SJSA1 (cell line): ENCODE results near the gene AFDN. TPM values are rescaled to one million over a fixed set of nuclear protein-coding genes. Genes with fewer than 3 reads are reported as not detected.

ENCODE experiments used
- DNase-seq, 2 experiments: peaks; one replicate each; pipeline ENCODE4 v3.0.0-alpha.2; 2015 to 2020; ENCODE audit warnings: low spot score in 2 of 2, low read depth in 1 of 2
- H3K27ac ChIP-seq: fragments of 250-450 bp; sonication (Bioruptor Pico); 2 replicates; pipeline ENCODE4 v1.5.1; 2020; ENCODE audit warnings: mild to moderate bottlenecking, moderate library complexity
- H3K27me3 ChIP-seq: fragments of 250-450 bp; sonication (Bioruptor Pico); replicated peaks from 2 replicates; pipeline ENCODE4 v1.5.1; 2020; ENCODE audit warnings: mild to moderate bottlenecking, moderate library complexity
- H3K36me3 ChIP-seq: fragments of 250-450 bp; sonication (Bioruptor Pico); 2 replicates; pipeline ENCODE4 v1.5.1; 2020; ENCODE audit warnings: mild to moderate bottlenecking
- H3K4me1 ChIP-seq: fragments of 250-450 bp; sonication (Bioruptor Pico); replicated peaks from 2 replicates; pipeline ENCODE4 v1.6.1; 2021; ENCODE audit warnings: mild to moderate bottlenecking
- H3K4me3 ChIP-seq: fragments of 250-450 bp; sonication (Bioruptor Pico); 2 replicates; pipeline ENCODE4 v1.5.1; 2020; ENCODE audit warnings: mild to moderate bottlenecking
- H3K9me3 ChIP-seq: fragments of 250-450 bp; sonication (Bioruptor Pico); replicated peaks from 2 replicates; pipeline ENCODE4 v1.5.1; 2020; ENCODE audit warnings: mild to moderate bottlenecking
- total RNA-seq: library from RNA; depleted of rRNA; stranded (reverse); fragments of >200 nt; shearing (Covaris generic); gene quantifications from 2 replicates; pipeline ENCODE4 v1.2.3, GENCODE V29; 2014

Gene AFDN
- total RNA-seq, 1 experiment from 2014 or later = 88.2 TPM

DNA sequence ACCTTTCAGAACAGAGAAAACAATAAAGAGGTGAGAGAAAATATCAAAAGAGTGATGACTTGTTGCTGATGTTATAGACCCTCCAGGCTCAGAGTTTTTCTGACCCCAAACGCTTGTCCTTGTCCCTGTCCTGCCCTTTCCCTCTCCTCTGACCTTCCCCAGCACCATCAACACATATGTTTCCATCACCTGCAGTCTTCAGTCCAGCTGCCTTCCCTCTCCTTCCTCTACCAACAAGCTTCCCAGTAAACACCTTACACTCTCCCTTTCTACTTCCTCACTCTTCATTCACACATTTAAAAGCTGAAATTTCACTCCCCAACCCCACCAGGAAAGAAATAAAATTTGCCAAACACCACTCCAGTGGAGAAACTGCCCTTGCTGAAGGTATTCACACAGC lies 25.4 kb upstream of the AFDN start:
- Histone ChIP-seq H3K9me3 (no peaks in the 10 kb centered on the region), H3K4me1 (peaks cover 11% of the 10 kb centered on the region), H3K27ac (no peak overlapping the region), H3K36me3 (no peaks in the 10 kb centered on the region), H3K4me3 (no peak overlapping the region), H3K27me3 (no peaks in the 10 kb centered on the region)
- DNase-seq = no peak

DNA sequence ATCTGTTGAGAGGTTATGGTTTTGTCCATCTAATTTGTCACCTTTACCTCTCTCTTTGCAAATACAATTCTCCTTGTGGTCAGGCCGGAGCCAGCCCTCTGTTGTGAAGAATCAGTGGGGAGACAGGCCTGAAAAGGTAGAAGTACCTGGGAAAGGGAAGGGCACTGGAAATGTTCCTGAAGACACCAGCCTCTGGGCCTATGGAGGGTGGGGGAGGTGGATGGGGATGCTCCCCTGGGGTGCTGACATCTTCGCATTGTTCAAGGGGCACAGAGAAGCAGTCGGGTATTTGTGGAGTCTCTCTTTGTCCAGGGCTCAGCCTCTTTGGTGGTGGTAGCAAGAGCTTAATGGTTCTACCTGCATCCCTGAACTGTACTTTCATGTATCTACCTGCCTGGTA lies 24.4 kb upstream of the AFDN start:
- peaks cover 7% of the 10 kb centered on the region for H3K4me1 ChIP-seq
- H3K27ac ChIP-seq = no peak overlapping the region
- H3K9me3 ChIP-seq = no peaks in the 10 kb centered on the region
- no peaks in the 10 kb centered on the region for H3K36me3 ChIP-seq
- DNase-seq = no peak
- H3K4me3 ChIP-seq = no peak overlapping the region
- no peaks in the 10 kb centered on the region for H3K27me3 ChIP-seq

DNA sequence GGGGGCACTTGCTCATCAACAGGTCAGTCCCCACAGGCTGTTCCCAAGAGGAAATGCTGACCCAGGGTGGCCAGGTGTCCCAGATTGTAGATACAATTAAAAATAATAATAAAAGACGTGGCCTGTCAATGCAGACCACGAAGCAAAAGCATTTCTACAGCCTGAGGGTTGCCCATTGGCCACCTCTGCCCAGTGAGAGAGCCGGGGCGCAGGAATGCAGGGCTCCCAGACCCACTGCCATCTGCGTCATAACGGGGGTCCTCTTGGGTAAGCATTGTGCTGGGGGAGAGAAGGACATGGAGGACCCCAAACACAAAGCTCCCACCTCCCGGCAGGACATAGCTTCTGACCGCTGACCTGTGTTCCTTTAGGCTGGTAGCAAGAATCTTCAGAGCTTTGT lies 22.9 kb upstream of the AFDN start:
- no peak overlapping the region for H3K27ac ChIP-seq
- H3K9me3 ChIP-seq = no peaks in the 10 kb centered on the region
- peaks cover 4% of the 10 kb centered on the region; the same call in 1 of the 2 replicates for H3K27me3 ChIP-seq
- H3K4me3 ChIP-seq = no peak overlapping the region
- no peaks in the 10 kb centered on the region for H3K4me1 ChIP-seq
- no peak for DNase-seq
- no peaks in the 10 kb centered on the region for H3K36me3 ChIP-seq

DNA sequence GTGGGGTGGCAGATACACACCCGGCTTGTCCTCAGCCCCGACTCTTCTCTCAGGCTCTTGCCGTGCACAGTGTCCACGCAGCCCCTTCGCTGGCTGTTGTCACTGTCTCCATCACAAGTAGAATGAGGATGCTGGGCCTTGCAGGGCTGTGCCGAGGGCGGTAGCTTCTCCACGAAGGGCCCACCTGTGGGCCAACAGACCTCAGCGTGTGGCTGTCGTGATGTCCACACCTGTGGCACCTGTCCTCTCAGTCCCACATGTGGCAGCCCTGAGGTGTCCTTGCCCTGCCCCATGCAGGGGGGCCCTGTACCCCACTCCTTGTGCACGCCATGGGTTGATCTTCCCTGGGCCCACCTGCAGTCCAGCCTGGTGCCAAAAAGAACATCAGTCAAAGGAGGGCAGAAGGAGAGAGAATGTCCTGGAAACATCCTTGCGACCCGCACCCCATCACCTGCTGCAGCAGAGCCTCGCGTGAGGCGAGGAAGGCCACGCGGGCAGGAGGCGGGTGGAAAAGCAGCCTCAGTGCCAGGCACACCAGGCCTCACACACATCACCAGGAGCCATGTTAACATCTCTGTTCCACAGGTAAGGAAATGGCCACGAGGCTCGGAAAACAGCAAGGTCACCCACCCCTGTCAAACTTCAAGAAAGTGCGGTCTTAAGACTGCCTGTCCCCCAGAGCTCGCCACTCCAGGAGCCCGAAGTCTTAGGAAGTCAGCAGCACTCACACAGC lies 22.3 kb upstream of the AFDN start:
- DNase-seq = no peak
- Histone ChIP-seq H3K4me3 (no peak overlapping the region), H3K36me3 (no peaks in the 10 kb centered on the region), H3K4me1 (no peaks in the 10 kb centered on the region), H3K27ac (no peak overlapping the region), H3K27me3 (peaks cover 4% of the 10 kb centered on the region; the same call in 1 of the 2 replicates), H3K9me3 (no peaks in the 10 kb centered on the region)

DNA sequence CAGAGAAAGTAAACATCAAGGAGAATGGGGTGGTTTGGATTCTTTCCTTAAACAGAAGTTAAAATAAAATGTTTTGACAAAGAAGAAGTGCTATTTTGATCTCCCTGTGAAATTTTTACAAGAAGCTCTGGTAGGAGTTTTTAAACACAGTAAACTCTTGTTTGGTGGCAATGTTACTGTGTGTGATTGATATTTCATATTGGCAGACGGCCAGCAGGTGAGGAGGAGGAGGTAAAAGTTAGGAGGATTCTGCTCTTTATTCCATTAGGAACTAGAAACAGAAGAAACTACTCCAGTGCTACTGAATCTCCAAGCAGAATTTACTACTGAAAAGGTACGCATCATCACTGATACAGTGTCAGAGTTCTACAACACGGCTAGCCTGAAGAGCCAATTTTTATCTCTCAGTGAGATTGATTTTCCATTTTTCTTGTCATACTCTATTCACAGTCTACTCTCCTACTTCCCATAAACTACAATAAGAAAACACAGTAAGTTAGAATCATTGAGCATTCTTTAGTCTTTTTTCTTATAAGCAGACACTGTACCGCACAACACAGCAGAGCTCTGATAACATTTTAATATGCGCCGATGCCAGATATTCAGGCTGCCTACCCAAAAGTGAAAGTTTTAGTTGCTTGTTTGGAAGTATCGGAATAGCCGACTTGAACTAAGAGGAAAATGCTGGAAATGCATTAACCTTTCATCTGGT lies 21.2 kb upstream of the AFDN start:
- H3K4me1 ChIP-seq = no peaks in the 10 kb centered on the region
- H3K4me3 ChIP-seq = no peak overlapping the region
- H3K27me3 ChIP-seq = peaks cover 4% of the 10 kb centered on the region; the same call in 1 of the 2 replicates
- no peak for DNase-seq
- no peaks in the 10 kb centered on the region for H3K36me3 ChIP-seq
- H3K9me3 ChIP-seq = no peaks in the 10 kb centered on the region
- no peak overlapping the region for H3K27ac ChIP-seq

DNA sequence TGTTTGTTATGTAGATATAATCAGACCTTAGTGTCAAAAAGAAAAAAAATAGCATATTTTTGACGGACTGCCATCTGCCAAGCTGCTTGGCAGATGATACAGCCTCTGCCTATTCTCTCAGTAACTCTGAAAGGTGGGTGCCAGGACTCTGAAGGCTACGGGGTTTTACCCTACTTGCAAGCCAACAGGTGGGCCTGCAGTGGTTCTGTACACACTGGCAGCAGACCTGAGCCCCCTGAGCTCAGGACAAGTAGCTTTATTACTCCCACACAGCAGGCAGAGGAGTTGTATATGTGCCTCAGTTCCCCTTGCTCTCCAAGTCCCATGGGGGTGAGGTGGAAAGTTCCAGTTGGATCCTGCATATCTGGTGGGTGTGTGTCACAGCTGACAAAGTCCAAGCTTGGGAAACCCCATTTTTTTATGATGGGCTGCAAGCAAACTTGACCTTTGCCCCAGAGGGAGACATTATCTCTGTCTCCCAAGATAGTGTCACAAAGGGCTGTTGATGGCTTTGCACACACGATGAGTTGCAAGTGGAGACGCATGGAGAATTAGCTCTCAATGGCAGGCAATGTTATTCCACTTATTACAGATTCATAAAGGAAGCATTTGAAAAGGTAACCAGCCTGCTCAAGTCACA lies 20.5 kb upstream of the AFDN start:
- Histone ChIP-seq H3K4me1 (no peaks in the 10 kb centered on the region), H3K27ac (no peak overlapping the region), H3K4me3 (no peak overlapping the region), H3K9me3 (no peaks in the 10 kb centered on the region), H3K36me3 (no peaks in the 10 kb centered on the region), H3K27me3 (peaks cover 4% of the 10 kb centered on the region; the same call in 1 of the 2 replicates)
- no peak for DNase-seq

DNA sequence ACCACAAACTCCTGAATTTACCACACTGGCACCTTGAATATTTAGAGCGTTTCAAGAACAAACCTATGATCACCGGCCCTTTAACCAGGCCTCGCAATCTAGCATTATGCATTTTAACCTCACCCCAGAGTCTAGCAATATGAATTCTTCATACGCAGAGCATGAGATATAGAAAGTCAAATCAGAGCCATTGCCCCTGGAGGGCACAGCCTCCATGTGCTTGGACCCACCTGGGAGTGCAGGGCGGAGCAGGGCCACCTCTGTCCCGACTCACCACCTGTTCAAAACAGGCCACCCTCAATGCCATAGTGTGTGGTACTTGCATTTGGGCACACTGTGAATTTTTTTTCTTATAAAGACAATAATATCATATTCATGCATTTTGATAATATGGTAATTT lies 19.5 kb upstream of the AFDN start:
- peaks cover 4% of the 10 kb centered on the region; the same call in 1 of the 2 replicates for H3K27me3 ChIP-seq

DNA sequence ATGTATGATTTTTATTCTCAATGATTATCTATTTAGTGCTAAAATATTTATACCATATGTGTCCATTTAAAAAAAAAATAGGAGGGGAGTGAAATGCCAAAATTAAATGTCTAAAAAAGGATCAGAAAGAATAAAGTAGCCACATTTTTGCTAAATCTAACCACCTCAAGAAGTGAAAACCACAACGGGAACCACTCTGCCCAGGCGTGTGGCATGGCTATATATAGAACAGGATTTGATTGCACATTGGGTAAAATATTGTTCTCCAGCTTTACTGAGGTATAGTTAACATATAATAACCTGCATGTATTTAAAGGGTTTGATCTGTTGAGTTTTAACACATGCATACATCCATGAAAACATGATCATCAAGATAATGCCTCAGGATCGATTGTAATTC lies 19.0 kb upstream of the AFDN start:
- Histone ChIP-seq H3K9me3 (no peaks in the 10 kb centered on the region), H3K4me1 (no peaks in the 10 kb centered on the region), H3K4me3 (no peak overlapping the region), H3K27me3 (peaks cover 4% of the 10 kb centered on the region; the same call in 1 of the 2 replicates), H3K27ac (no peak overlapping the region), H3K36me3 (no peaks in the 10 kb centered on the region)
- DNase-seq = no peak

More for the DNA sequence above, 19.5 kb upstream of the AFDN start:
- Histone ChIP-seq H3K4me1 (no peaks in the 10 kb centered on the region), H3K4me3 (no peak overlapping the region), H3K36me3 (no peaks in the 10 kb centered on the region), H3K9me3 (no peaks in the 10 kb centered on the region), H3K27ac (no peak overlapping the region)
- DNase-seq = no peak

DNA sequence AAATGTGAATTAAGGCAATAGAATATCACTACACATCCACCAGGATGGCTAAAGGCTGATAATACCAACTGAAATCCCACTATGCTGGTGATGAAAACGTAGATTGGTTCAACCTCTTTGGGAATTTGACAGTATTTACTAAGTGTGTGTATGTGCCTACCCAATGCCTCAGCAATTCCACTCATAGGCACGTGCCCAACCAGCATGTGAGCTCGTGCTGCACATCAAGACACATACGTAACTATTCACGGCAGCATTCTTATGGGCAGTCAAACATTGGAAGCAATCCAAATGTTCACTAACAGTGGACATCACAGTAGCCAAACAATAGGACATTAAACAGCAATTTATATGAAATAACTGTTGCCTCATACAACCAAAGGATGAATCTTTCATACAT lies 15.7 kb upstream of the AFDN start:
- DNase-seq = no peak
- Histone ChIP-seq H3K4me1 (no peaks in the 10 kb centered on the region), H3K4me3 (no peak overlapping the region), H3K27me3 (peaks cover 4% of the 10 kb centered on the region; the same call in 1 of the 2 replicates), H3K36me3 (no peaks in the 10 kb centered on the region), H3K27ac (no peak overlapping the region), H3K9me3 (no peaks in the 10 kb centered on the region)

DNA sequence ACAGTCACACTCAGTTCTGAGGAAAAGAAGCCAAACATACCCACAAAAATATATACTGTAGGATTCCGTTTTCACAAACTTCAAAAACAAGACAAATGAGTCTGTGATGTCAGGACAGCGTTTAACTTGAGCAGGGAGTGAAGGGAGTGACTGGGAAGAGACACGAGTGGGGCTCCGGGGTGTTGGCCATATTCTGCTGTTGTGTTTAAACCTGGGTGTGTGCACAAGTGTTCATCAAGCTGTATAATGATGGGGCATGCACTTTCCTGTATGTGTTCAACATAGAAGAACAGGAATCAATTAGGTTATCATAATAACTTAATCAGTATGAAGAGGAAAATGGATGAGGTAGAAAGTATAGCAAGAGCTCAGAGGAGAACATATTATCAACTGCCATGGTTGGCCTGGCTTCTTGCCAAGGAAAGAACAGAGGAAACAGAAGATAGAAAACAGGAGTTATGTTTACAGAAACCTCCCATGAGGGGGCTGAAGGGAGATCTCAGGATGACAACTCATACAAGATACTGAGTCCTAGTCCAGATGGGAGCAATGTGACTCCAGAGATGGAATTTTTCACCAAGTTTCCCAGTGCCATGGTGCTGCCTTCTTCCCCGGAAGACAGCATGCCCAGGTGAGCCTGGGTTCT lies 15.1 kb upstream of the AFDN start:
- Histone ChIP-seq H3K9me3 (no peaks in the 10 kb centered on the region), H3K4me1 (no peaks in the 10 kb centered on the region), H3K36me3 (no peaks in the 10 kb centered on the region), H3K4me3 (no peak overlapping the region), H3K27me3 (peaks cover 4% of the 10 kb centered on the region; the same call in 1 of the 2 replicates), H3K27ac (no peak overlapping the region)
- no peak for DNase-seq

DNA sequence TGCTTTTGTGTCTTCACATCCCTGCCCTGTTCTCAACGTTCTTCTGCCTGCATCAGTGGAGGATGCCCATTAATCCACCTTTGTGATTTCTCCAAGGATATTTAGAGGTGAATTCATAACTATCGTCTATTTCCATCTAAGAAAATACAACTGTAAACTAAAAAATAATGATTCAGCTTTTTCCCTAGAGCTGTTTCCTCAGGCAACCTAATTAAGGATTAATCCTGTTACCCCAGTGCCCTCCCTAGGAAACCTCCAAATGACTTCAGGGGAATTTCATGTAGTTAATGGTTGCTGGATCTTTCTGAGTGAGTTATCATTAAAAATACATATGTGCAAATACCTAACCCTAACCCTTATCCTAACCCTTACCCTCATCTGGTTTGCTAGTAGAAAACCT lies 14.6 kb upstream of the AFDN start:
- no peaks in the 10 kb centered on the region for H3K4me1 ChIP-seq
- H3K27me3 ChIP-seq = peaks cover 4% of the 10 kb centered on the region; the same call in 1 of the 2 replicates
- DNase-seq = no peak
- H3K9me3 ChIP-seq = no peaks in the 10 kb centered on the region
- no peak overlapping the region for H3K4me3 ChIP-seq
- H3K36me3 ChIP-seq = no peaks in the 10 kb centered on the region
- no peak overlapping the region for H3K27ac ChIP-seq

DNA sequence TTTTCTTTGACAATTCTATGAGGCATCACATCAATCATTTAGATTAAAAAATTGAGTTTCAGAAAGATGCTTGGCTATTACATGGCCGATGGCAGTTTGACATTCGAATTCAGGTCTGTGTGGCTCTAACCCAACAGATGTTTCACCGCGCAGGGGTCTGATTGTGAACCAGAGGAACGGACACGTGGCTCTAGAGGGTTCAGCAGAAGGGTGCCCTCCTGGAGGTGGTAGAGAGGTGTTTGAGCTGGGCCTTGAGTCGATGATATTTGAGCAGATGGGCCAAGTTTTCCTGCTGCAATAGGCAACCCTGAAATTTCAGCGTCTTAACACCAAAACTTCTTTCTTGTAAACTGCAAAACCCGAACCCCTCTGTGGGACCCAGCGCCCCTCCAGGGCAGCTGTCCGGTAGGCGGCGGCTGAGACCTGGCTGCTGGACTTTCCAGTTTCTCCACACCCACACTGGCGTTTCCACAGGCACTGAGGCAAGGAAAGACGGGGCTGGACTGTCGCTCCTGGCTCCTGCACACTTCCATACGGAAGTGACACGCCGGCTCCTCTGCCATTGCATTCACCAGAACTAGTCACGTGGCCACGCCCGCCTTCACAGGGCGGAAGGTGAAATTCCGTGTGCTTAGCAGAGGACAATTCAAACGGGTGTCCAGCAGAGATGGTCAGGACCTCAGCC lies 11.3 kb upstream of the AFDN start:
- DNase-seq = no peak
- Histone ChIP-seq H3K36me3 (no peaks in the 10 kb centered on the region), H3K4me3 (no peak overlapping the region), H3K27ac (no peak overlapping the region), H3K27me3 (no peaks in the 10 kb centered on the region), H3K9me3 (no peaks in the 10 kb centered on the region), H3K4me1 (no peaks in the 10 kb centered on the region)

DNA sequence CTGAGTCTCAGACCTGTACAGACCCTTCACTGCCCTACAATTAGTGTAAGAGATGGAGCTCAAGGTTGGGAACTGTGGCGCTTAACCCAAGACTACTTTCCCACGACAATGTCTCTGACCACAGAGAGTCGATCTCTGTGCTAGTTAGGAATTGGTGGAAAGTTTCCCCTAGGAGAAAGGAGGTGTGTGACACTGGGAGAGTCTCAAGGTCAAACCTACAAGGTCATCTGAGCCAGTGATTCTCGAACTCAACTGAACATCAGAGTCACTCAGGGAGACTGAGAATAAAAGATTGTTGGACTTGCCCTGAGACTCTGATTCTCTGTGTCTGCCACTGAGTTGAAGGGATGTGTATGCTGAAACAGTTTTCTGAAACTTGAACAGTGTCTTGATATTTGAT lies 9.7 kb upstream of the AFDN start:
- no peak for DNase-seq
- no peaks in the 10 kb centered on the region for H3K27me3 ChIP-seq
- no peaks in the 10 kb centered on the region for H3K36me3 ChIP-seq
- H3K9me3 ChIP-seq = no peaks in the 10 kb centered on the region
- H3K4me3 ChIP-seq = no peak overlapping the region
- H3K4me1 ChIP-seq = no peaks in the 10 kb centered on the region
- no peak overlapping the region for H3K27ac ChIP-seq
